Retinal pigment epithelial cell (primary cell): Measurements from ENCODE around the gene SPACA9.

Experiments used
- DNase-seq: peaks from one replicate; pipeline ENCODE4 v3.0.0-alpha.2; 2010; ENCODE audit warnings: low read depth
- H3K4me3 ChIP-seq: 2 replicates; pipeline ENCODE4 v1.5.1; 2011; ENCODE audit warnings: mild to moderate bottlenecking, low read length, control low read depth, moderate library complexity
- CTCF ChIP-seq: conservative IDR thresholded peaks from 2 replicates; pipeline ENCODE4 v1.5.1; 2011; ENCODE audit warnings: low read depth, low read length, control low read depth, inconsistent platforms

SPACA9 gene

GRCh38 chr9:132878695-132879456 is at the start of gene SPACA9:
TSS of gene SPACA9 (plus strand) at chr9:132878898. CDS start at chr9:132883948, 5,050 bp downstream.
- no peak for TF ChIP-seq CTCF
- DNase-seq = no peak
- peak within 1 kb of the TSS; percentile 97 for H3K4me3 ChIP-seq

- H3K4me3 ChIP-seq = no peak overlapping the region
- no peak for TF ChIP-seq CTCF
- DNase-seq = no peak
These were observed 46.4 kb upstream of the SPACA9 start for GRCh38 chr9:132832171-132832881.

GRCh38 chr9:132833550-132834121 is 45.1 kb upstream of the SPACA9 start:
- H3K4me3 ChIP-seq = no peak overlapping the region
- TF ChIP-seq CTCF = no peak
- no peak for DNase-seq

DNA sequence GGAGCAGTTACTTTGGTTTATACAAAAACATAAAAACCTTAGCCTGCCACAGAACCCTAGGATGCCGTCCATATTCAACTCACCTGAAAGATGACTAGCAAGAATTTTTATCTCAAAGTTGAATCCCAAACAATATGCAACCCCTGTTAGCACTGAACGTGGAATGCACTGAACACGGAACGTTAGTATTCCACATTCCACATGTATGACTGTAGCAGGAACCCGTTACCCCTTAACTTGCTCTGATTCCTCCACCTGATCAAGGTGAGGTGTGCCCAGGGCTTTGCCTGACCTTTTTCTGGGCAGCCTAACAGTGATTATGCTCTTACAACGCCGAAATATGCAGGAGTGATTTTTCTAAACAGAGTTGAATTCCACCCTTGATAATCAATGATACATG is 44.4 kb upstream of the SPACA9 start:
- DNase-seq = no peak
- no peak for TF ChIP-seq CTCF
- no peak overlapping the region for H3K4me3 ChIP-seq

DNA sequence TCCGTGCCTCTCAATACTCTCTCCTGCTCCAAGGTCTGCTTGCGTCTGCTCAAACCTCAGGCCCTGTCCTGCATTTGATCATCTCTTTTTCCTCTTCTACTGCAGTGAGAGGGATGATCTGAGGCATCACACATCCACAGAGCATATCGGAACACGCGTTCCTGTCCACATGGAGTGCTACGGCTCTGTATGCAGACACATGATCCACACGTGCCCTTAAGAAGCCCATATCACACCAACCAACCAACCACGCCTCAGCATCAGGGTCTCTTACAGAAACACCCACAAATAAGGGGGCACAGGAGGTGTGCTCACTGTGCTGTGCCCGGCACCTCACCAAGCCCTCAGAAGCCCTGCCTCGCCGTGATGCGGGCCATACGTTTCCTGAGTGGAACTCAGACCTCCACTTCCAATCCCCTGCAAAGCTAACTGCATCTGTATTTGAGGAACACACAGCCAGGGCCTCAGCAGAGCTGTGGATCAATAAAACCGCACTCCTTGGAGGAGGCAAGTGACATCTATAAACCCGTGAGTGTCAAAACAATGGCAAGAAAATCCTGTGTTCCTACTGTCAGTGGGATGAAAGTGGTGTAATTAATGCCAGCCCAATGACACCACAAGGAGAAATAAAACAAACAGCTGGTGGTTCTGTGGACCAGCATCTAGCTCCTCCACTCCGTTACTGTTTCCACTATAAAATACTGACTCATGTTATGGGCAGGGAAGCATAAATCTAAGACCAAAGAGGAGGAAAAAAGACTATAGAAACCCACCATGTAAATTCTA is 41.0 kb upstream of the SPACA9 start:
- H3K4me3 ChIP-seq = no peak overlapping the region
- no peak for DNase-seq
- TF ChIP-seq CTCF = no peak

- TF ChIP-seq CTCF = no peak
- no peak for DNase-seq
- no peak overlapping the region for H3K4me3 ChIP-seq
These were observed 40.4 kb upstream of the SPACA9 start for GRCh38 chr9:132838291-132838690.
